AG10803 (cell line): ENCODE results near the gene TLR5.

Source experiments
- DNase-seq: peaks from one replicate; pipeline ENCODE4 v3.0.0; 2010; ENCODE audit warnings: low read depth
- H3K4me3 ChIP-seq: 2 replicates; pipeline ENCODE4 v1.5.1; 2011; ENCODE audit warnings: mild to moderate bottlenecking, low read length, control low read depth
- TF ChIP-seq, protein P1 (sequence below): conservative IDR thresholded peaks from 2 replicates; pipeline ENCODE4 v1.5.1; 2011; ENCODE audit warnings: mild to moderate bottlenecking, low read length, control low read depth, inconsistent platforms

TLR5 gene

DNA sequence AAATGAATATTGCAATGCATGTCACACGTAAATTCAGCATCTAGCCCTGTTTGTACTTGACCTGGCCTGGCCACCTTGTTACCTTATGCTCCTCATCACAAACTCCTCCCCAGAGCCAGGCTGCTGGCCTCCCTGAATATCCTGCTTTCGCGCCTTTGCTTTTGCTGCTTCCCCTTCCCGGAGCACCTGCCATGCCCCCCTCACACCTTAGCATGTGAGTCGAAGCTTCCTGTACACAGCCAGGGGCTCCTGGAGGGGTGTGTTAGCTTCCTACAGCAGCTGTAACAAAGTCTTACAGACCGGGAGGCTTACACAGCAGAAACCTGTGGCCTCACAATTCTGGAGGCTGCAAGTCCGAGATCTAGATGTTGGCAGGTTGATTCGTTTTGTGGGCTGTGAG, 60.1 kb downstream of the TLR5 start:
- H3K4me3 ChIP-seq: no peak overlapping the region
- no peak for DNase-seq
- TF ChIP-seq, protein P1, sequence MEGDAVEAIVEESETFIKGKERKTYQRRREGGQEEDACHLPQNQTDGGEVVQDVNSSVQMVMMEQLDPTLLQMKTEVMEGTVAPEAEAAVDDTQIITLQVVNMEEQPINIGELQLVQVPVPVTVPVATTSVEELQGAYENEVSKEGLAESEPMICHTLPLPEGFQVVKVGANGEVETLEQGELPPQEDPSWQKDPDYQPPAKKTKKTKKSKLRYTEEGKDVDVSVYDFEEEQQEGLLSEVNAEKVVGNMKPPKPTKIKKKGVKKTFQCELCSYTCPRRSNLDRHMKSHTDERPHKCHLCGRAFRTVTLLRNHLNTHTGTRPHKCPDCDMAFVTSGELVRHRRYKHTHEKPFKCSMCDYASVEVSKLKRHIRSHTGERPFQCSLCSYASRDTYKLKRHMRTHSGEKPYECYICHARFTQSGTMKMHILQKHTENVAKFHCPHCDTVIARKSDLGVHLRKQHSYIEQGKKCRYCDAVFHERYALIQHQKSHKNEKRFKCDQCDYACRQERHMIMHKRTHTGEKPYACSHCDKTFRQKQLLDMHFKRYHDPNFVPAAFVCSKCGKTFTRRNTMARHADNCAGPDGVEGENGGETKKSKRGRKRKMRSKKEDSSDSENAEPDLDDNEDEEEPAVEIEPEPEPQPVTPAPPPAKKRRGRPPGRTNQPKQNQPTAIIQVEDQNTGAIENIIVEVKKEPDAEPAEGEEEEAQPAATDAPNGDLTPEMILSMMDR: no peak

DNA sequence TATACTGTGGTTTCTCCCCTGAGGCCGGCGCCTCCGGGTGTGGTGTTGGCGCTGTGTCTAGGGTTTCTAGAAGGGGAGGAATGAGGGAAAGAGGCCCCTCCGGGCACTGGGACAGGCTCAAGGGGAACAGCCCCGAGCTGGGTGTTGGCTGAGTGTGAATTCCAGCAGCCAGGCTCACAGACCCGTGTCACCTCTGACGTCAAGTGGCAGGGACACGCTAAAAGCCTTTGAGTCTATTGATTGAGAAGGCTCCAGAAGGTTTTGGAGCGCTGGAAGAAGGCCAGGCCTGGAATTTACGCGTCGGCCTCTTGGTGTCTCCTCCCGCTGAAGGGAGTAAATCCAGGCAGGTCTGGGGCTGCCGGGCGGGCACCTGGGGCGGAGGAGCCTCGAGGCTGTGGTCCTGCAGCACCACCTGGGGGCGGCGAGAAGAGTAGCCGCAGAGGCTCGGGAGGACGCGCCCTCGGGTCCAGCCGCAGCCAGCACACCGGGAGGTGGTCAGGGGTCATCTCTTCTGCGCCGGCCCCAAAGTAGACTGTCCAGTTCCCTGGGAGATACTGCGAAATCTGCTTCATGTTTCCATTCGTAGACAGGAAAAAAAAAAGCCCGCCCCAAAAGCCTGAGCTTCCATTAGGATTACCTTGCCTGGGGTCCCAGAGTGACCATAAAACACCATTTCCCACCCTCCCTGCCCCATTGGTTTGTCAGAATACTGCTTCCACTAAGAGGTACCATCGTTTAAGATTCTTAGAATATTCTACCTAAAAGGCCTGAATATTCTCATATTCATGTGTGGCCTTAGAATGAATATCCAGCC, 61.7 kb downstream of the TLR5 start:
- TF ChIP-seq, protein P1: peak; percentile 79
- DNase-seq: peak; percentile 71
- H3K4me3 ChIP-seq: peak overlapping the region; percentile 54

DNA sequence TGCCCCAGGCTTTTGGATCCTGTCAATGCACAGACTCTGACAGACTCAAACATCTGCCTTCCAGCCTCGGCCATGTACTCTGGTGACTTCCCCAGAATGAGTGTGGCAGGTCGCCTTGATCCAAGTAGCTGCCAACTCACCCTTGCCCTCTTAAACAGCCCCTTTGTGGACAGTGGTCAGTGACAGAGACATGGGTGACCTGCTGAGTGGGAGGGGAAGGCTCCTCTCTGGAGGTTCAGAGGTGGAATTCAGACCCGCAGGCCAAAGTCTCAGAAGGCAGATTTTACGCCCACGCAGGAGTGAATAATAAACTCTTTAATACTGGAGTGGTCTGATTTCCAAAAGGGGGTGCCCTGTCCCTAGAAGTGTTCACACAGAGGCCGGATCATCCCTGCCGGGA, 63.5 kb downstream of the TLR5 start:
- H3K4me3 ChIP-seq: no peak overlapping the region
- no peak for DNase-seq
- TF ChIP-seq, protein P1: no peak

DNA sequence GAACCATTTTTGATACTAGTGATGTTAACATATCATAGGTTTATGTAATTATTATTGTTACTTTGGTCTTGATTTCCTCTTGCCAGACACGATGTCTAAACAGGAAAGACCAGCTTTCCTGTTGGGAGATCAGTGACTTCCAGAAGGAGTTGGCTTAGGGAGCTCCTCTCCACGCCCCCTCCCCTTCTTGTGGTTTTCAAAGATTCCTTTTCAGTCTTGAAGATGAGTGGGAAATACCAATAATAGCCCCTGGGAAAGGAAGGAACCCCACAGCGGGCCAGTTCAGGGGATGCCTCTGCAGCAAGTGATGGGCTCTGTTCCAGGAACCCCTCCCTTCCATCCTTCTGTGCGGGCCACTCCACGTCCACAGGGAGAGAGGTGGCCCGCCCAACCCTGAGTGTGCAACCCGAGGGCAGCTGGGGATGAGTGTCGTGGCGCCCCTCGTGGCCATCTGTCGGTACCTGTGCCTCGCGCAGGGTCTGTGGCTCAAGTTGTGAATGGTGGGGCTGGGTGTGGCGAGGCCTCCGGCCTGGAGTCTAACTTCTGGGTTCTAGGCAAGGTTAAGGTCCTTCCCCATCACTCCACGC, 65.7 kb downstream of the TLR5 start:
- no peak for DNase-seq
- TF ChIP-seq, protein P1: no peak
- no peak overlapping the region for H3K4me3 ChIP-seq

DNA sequence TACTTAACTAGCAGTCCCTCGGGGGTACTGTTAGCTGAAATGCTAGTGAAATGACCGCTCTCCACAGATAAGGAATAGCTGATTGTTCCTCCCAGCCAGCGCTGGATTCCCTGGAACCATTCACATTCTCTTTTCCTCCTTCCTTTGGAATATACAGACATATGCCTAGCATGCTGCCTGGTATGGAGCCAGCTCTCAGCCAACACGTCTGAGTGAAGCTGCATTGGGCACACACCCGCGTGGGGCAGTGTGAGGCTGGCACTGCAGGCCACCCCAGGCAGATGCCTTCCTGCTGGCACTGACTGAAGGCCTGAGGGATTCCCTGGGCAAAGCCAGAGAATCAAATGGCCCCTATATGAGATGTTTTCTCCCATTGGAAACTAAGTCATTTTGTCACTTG, 66.7 kb downstream of the TLR5 start:
- no peak overlapping the region for H3K4me3 ChIP-seq
- TF ChIP-seq, protein P1: no peak
- no peak for DNase-seq

DNA sequence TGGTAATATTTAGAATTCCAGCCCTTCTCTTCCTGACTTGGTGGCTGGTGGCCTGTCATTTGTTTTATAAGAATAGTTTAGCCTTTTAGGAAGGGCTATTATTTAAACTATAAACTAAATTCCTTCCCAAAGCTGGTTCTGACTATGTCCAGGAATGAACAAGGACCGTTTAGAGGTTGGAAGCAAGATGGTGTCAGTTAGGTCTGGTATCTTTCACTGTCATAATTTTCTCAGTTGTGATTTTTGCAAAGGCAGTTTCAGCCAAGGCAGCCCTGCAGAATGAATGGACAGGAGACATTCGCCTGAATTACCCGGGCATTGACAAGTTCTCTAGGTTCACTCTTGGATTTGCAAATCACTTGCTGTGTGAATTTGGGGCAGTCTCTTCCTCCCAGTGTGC, 67.2 kb downstream of the TLR5 start:
- no peak for DNase-seq
- H3K4me3 ChIP-seq: no peak overlapping the region
- TF ChIP-seq, protein P1: no peak
